Astrocyte (in vitro differentiated cells and primary cell): ENCODE data around the gene HHIP.

Experiments used
- EZH2 ChIP-seq: IDR thresholded peaks from 2 replicates; pipeline ENCODE4 v1.6.1; 2012; ENCODE audit warnings: mild to moderate bottlenecking, low read length, inconsistent platforms; ENCODE audit not compliant: insufficient read depth
- TF ChIP-seq, protein P1 (sequence below): IDR thresholded peaks from 2 replicates; pipeline ENCODE4 v1.5.1; 2011; ENCODE audit warnings: low read depth, mild to moderate bottlenecking, inconsistent platforms, low read length, moderate library complexity; ENCODE audit not compliant: insufficient read depth

DNA sequence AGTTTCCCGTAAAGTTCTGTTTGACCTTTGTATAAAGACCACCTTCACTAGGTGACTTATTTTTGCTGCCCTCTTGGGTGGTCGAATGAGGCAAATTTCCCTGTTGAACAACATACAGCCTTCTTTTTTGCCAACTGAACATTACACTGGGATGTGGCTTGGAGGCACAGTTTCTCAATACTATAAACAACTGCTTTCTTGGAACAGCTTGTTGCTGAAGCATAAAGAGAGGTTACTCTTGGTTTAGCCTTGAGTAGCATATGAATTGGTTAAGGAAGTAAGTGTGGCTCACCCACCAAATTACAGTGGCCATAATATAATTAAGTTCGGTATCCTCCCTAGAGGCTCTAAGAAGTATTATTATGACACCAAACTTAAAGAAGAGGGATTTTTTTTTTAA is 40.0 kb downstream of the HHIP start:
- TF ChIP-seq, protein P1, sequence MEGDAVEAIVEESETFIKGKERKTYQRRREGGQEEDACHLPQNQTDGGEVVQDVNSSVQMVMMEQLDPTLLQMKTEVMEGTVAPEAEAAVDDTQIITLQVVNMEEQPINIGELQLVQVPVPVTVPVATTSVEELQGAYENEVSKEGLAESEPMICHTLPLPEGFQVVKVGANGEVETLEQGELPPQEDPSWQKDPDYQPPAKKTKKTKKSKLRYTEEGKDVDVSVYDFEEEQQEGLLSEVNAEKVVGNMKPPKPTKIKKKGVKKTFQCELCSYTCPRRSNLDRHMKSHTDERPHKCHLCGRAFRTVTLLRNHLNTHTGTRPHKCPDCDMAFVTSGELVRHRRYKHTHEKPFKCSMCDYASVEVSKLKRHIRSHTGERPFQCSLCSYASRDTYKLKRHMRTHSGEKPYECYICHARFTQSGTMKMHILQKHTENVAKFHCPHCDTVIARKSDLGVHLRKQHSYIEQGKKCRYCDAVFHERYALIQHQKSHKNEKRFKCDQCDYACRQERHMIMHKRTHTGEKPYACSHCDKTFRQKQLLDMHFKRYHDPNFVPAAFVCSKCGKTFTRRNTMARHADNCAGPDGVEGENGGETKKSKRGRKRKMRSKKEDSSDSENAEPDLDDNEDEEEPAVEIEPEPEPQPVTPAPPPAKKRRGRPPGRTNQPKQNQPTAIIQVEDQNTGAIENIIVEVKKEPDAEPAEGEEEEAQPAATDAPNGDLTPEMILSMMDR, result no peak
- no peak for TF ChIP-seq EZH2
